Measurements from ENCODE around the gene BCAN.

DNA sequence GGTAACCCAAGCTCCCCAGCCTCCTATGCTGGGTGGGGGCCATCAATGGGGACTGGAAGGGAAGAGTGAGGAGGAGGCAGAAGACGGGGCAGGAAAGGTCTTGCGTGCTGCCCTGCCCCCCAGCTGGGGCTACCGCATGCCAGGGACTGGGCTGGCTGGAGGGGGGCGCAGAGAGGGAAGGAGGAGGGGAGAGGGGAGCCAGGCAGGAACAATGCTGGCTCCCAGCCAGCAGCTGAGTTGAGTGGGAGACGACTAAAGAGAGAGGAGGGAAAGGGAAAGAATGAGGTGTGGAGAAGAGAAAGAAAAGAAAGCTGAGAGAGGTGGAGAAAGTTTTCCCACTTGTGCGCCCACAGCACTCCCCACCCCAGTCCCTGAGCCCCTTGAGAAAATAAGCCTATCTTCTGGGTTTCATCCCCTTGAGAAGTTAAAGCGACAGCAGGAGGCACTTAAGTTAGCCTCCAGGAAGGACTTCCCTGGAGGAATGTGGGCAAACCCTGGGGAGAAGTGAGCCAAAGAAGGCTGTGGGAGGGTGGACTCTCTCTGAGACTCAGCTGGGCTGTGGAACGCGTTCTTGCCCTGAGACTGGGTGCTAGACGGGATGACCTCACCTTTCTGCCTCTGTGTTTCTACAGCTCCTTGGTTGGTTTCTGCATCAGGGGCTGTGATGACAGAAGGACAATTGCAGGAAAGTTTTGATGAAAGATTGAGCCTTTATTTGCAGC is 48.2 kb downstream of the BCAN start:
- no peak for TF ChIP-seq POLR2AphosphoS5 (IDR thresholded peaks at IDR 0.05)
- TF ChIP-seq, protein P1, sequence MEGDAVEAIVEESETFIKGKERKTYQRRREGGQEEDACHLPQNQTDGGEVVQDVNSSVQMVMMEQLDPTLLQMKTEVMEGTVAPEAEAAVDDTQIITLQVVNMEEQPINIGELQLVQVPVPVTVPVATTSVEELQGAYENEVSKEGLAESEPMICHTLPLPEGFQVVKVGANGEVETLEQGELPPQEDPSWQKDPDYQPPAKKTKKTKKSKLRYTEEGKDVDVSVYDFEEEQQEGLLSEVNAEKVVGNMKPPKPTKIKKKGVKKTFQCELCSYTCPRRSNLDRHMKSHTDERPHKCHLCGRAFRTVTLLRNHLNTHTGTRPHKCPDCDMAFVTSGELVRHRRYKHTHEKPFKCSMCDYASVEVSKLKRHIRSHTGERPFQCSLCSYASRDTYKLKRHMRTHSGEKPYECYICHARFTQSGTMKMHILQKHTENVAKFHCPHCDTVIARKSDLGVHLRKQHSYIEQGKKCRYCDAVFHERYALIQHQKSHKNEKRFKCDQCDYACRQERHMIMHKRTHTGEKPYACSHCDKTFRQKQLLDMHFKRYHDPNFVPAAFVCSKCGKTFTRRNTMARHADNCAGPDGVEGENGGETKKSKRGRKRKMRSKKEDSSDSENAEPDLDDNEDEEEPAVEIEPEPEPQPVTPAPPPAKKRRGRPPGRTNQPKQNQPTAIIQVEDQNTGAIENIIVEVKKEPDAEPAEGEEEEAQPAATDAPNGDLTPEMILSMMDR (IDR thresholded peaks at IDR 0.05 in 8 of 11, conservative IDR thresholded peaks at IDR 0.05 in 3 of 11) = no peak
- no peak for TF ChIP-seq POLR2A (IDR thresholded peaks at IDR 0.05)

Measured in spleen (tissue), 7 donors.